Osteocyte (in vitro differentiated cells): ENCODE measurements around the gene DIAPH1. TPM values are rescaled to one million over a fixed set of nuclear protein-coding genes. Genes with fewer than 3 reads are reported as not detected.

Experiments used
- DNase-seq: peaks from one replicate; pipeline ENCODE4 v3.0.0; 2021; ENCODE audit warnings: mixed read lengths; ENCODE audit not compliant: unreplicated experiment; ENCODE audit errors: extremely low spot score
- H3K27ac Mint-ChIP-seq: one replicate; pipeline ENCODE4 v1.8.0; 2021; ENCODE audit warnings: mild to moderate bottlenecking, mixed read lengths; ENCODE audit not compliant: unreplicated experiment
- H3K27me3 Mint-ChIP-seq: one replicate; pipeline ENCODE4 v1.8.0; 2021; ENCODE audit warnings: mixed read lengths; ENCODE audit not compliant: unreplicated experiment
- H3K36me3 Mint-ChIP-seq: one replicate; pipeline ENCODE4 v1.8.0; 2021; ENCODE audit warnings: mixed read lengths; ENCODE audit not compliant: unreplicated experiment
- H3K4me1 Mint-ChIP-seq: one replicate; pipeline ENCODE4 v1.8.0; 2021; ENCODE audit warnings: mixed read lengths; ENCODE audit not compliant: unreplicated experiment
- H3K4me3 Mint-ChIP-seq: one replicate; pipeline ENCODE4 v1.8.0; 2021; ENCODE audit warnings: mild to moderate bottlenecking, moderate library complexity, mixed read lengths; ENCODE audit not compliant: unreplicated experiment
- H3K9me3 Mint-ChIP-seq: one replicate; pipeline ENCODE4 v1.8.0; 2021; ENCODE audit warnings: mixed read lengths; ENCODE audit not compliant: unreplicated experiment
- CTCF ChIP-seq: fragments of 200-600 bp; sonication (generic); IDR thresholded peaks from 2 replicates; pipeline ENCODE4 v1.5.0; 2021; ENCODE audit warnings: antibody characterized with exemption, mild to moderate bottlenecking, moderate library complexity
- total RNA-seq: library from RNA; stranded (reverse); gene quantifications from 2 replicates; pipeline ENCODE4 v1.2.1, GENCODE V29; 2021

DIAPH1 gene
- total RNA-seq, 1 donor from 2014 or later = 50.9 TPM

GRCh38 chr5:141492168-141492885, 126.5 kb downstream of the DIAPH1 start:
- H3K4me3 Mint-ChIP-seq = no peak overlapping the region
- no peak for TF ChIP-seq CTCF
- DNase-seq = no peak
- no peak overlapping the region for H3K27ac Mint-ChIP-seq
- H3K36me3 Mint-ChIP-seq = peaks cover 12% of the 10 kb centered on the region
- peaks cover 47% of the 10 kb centered on the region for H3K4me1 Mint-ChIP-seq
- no peaks in the 10 kb centered on the region for H3K27me3 Mint-ChIP-seq
- H3K9me3 Mint-ChIP-seq = no peaks in the 10 kb centered on the region

DNA sequence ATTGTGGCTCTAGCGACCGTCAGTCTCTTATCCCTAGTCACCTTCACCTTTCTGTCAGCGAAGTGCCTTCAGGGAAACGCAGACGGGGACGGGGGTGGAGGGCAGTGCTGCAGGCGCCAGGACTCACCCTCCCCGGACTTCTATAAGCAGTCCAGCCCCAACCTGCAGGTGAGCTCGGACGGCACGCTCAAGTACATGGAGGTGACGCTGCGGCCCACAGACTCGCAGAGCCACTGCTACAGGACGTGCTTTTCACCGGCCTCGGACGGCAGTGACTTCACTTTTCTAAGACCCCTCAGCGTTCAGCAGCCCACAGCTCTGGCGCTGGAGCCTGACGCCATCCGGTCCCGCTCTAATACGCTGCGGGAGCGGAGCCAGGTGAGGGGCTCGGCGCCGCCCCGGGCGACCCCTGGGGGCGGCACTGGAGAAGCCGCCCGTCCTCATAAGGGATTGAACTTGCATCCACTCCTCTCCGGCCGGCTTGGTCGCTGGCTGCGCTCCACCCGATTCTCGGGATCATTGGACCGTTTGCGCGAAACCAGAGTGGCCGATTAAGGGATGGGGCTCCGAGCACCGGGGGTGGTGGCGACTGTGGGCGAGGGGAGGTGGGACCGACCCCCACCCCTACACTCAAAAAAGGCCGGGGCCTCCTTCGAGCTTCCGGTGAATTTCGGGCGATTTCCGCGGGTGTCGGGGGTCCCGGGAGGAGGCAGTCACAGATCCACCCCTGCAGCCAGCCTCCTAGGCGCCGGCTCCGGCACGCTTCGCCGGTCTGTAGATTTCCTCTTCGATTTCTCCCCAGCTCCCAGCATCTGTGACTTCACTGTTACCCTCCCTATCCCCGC, 127.3 kb downstream of the DIAPH1 start:
- Mint-ChIP-seq H3K9me3 (no peaks in the 10 kb centered on the region), H3K27me3 (no peaks in the 10 kb centered on the region), H3K27ac (no peak overlapping the region), H3K4me3 (no peak overlapping the region), H3K4me1 (peaks cover 42% of the 10 kb centered on the region), H3K36me3 (peaks cover 17% of the 10 kb centered on the region)
- no peak for TF ChIP-seq CTCF
- no peak for DNase-seq

- TF ChIP-seq CTCF = no peak
- Mint-ChIP-seq H3K27ac (no peak overlapping the region), H3K36me3 (peaks cover 21% of the 10 kb centered on the region), H3K27me3 (no peaks in the 10 kb centered on the region), H3K4me1 (peaks cover 34% of the 10 kb centered on the region), H3K4me3 (no peak overlapping the region), H3K9me3 (no peaks in the 10 kb centered on the region)
- no peak for DNase-seq
Measured at GRCh38 chr5:141490771-141491170, 128.0 kb downstream of the DIAPH1 start.

DNA sequence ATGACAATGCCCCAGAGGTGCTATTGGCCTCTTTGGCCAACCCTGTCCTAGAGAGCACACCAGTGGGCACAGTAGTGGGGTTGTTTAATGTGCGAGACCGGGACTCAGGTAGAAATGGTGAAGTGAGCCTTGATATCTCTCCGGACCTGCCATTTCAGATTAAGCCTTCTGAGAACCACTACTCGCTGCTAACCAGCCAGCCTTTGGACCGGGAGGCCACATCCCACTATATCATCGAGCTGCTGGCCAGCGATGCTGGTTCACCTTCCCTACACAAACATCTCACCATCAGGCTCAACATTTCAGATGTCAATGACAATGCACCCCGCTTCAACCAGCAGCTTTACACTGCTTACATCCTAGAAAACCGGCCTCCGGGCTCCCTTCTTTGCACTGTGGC, 128.5 kb downstream of the DIAPH1 start:
- TF ChIP-seq CTCF = no peak
- Mint-ChIP-seq H3K9me3 (no peaks in the 10 kb centered on the region), H3K27ac (no peak overlapping the region), H3K36me3 (peaks cover 23% of the 10 kb centered on the region), H3K4me1 (peaks cover 29% of the 10 kb centered on the region), H3K4me3 (no peak overlapping the region), H3K27me3 (no peaks in the 10 kb centered on the region)
- no peak for DNase-seq

DNA sequence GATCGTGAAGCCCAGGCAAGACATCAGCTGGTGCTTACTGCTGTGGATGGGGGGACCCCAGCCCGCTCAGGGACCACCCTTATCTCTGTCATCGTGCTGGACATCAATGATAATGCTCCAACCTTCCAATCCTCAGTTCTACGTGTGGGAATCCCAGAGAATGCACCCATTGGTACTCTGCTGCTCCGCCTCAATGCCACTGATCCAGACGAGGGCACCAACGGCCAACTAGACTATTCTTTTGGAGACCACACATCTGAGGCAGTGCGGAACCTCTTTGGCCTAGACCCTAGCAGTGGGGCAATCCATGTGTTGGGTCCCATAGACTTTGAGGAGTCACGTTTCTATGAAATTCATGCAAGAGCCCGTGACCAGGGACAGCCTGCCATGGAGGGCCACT, 129.0 kb downstream of the DIAPH1 start:
- TF ChIP-seq CTCF = no peak
- H3K27me3 Mint-ChIP-seq = no peaks in the 10 kb centered on the region
- no peak for DNase-seq
- no peak overlapping the region for H3K27ac Mint-ChIP-seq
- no peaks in the 10 kb centered on the region for H3K9me3 Mint-ChIP-seq
- H3K4me1 Mint-ChIP-seq = peaks cover 26% of the 10 kb centered on the region
- peaks cover 24% of the 10 kb centered on the region for H3K36me3 Mint-ChIP-seq
- H3K4me3 Mint-ChIP-seq = no peak overlapping the region
